Spleen (tissue), 7 donors: ENCODE data around the gene TSPO.

Source experiments
- CTCF ChIP-seq, 11 experiments: fragments of 200-600 bp in 7 of 11; fragments of 450-650 bp in 4 of 11; sonication (generic) in 4 of 11; IDR thresholded peaks in 8 of 11; conservative IDR thresholded peaks in 3 of 11; 1 replicate in 7 of 11; 2 replicates in 4 of 11; pipeline versions ENCODE4 v1.4.0 to v1.8.0; 2016 to 2021; ENCODE audit warnings: antibody characterized with exemption in 11 of 11, inconsistent platforms in 4 of 11, mild to moderate bottlenecking in 1 of 11
- POLR2A ChIP-seq, 3 donors: fragments of 450-650 bp; IDR thresholded peaks; one replicate each; pipeline ENCODE4 v1.5.1; 2017; ENCODE audit warnings: antibody characterized with exemption in 3 of 3, mild to moderate bottlenecking in 1 of 3
- donor health status: DM: no; HTN: no; CAD: no; lungs with moderate emphysema.
- donor health status: DM: no; HTN: no; CAD: no.
- donor health status: DM: no; HTN: no; CAD: no.

DNA sequence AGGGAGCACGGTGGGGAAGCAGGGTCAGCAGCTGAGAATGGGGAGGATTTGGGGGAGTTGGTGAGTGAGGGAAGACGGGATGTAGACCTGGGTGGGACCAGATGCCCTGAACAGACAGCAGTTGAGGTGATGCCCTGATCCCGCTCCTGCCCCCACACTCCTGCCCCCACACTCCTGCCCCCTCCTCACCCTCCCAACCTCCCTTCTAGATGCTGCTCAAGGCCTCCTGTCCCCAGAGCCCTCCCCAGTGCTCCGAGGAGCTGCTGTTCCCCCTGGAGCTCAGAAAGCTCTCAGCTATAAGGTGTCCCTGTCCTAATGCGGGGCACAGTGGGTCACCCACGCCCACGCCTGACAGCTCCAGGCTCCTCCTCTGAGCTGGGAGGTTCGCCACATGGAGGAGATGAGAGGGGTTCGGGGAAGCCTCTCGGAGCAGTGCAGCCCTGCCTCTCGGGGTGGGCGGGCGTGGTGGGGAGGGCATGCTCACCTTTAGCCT, 60.6 kb downstream of the TSPO start:
- TF ChIP-seq POLR2A (IDR thresholded peaks at IDR 0.05) = no peak
- no peak for TF ChIP-seq CTCF (IDR thresholded peaks at IDR 0.05 in 8 of 11, conservative IDR thresholded peaks at IDR 0.05 in 3 of 11)
